Activated T-cell treated with anti-CD3 and anti-CD28 coated beads, Interleukin-2, amount 50 U/mL, for 24 hours (primary cell): ENCODE data around the gene TRAF3.
"Not testable (repeated sequence)": the region's sequence is repeated elsewhere in the genome, so short reads cannot be mapped to it uniquely, and the experiment has no call there.

ENCODE experiments used
- DNase-seq: peaks from one replicate; pipeline ENCODE4 v3.0.0-alpha.2; 2020
- H3K27ac Mint-ChIP-seq: 2 replicates; pipeline ENCODE4 v1.8.0; 2020; ENCODE audit warnings: mild to moderate bottlenecking, mixed read lengths
- H3K27me3 Mint-ChIP-seq: 2 replicates; pipeline ENCODE4 v1.8.0; 2020; ENCODE audit warnings: mixed read lengths
- H3K36me3 Mint-ChIP-seq: 2 replicates; pipeline ENCODE4 v1.8.0; 2020; ENCODE audit warnings: low read depth, mixed read lengths
- H3K4me1 Mint-ChIP-seq: 2 replicates; pipeline ENCODE4 v1.8.0; 2020; ENCODE audit warnings: low read depth, mixed read lengths
- H3K4me3 Mint-ChIP-seq: 2 replicates; pipeline ENCODE4 v1.8.0; 2020; ENCODE audit warnings: mild to moderate bottlenecking, moderate library complexity, mixed read lengths
- H3K9me3 Mint-ChIP-seq: 2 replicates; pipeline ENCODE4 v1.8.0; 2020; ENCODE audit warnings: mixed read lengths

The TRAF3 gene

DNA sequence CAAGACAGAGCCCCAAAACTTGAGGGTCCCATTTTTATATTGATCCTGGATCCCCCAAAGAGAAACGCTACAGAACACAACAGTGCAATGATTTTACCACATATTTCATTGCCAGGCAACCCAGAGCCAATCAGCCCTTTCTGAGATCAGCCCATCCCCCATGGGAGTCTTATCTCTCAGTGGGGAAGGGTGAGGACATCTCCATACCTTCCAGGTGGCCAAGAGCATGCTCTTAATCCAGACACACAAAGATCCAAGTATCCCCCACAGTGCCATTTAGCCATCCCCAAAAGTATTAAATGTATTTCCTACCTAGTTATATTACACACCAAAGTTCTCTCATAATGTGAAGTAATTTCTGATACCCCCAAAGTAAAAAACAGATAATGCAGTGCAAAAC lies 82.7 kb downstream of the TRAF3 start:
- H3K4me1 Mint-ChIP-seq: peaks cover 8% of the 10 kb centered on the region
- peaks cover 98% of the 10 kb centered on the region for H3K36me3 Mint-ChIP-seq
- H3K9me3 Mint-ChIP-seq: peaks cover 20% of the 10 kb centered on the region
- H3K27ac Mint-ChIP-seq: peak overlapping the region; percentile 1
- DNase-seq: no peak
- H3K4me3 Mint-ChIP-seq: no peak overlapping the region
- no peaks in the 10 kb centered on the region for H3K27me3 Mint-ChIP-seq

DNA sequence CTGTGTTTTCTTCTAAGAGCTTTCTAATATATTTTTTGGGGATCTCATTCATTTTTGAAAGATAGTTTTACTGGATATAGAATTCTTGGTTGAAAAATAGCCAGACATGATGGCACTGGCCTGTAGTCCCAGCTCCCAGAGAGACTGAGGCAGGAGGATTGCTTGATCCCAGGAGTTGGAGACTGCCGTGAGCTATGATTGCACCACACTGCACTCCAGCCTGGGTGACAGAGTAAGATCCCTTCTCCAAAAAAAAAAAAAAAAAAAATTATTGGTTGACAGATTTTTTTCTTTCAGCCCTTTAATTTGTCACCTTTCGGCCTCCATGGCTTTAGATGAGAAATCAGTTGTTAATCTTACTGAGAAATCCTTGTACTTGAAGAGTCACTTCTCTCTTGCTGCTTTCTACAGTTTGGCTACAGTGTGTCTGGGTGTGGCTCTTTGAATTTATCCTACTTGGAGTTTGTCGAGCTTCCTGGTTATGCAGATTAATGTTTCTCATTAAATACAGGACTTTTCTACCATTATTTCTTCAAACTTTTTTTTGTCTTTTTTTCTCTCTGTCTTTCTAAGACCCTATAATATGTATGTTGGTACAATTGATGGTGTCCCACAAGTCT lies 85.0 kb downstream of the TRAF3 start:
- DNase-seq: no peak
- H3K27ac Mint-ChIP-seq: no peak overlapping the region
- H3K4me3 Mint-ChIP-seq: no peak overlapping the region
- H3K36me3 Mint-ChIP-seq: peaks cover 95% of the 10 kb centered on the region
- H3K4me1 Mint-ChIP-seq: peaks cover 4% of the 10 kb centered on the region
- no peaks in the 10 kb centered on the region for H3K27me3 Mint-ChIP-seq
- peaks cover 13% of the 10 kb centered on the region for H3K9me3 Mint-ChIP-seq

DNA sequence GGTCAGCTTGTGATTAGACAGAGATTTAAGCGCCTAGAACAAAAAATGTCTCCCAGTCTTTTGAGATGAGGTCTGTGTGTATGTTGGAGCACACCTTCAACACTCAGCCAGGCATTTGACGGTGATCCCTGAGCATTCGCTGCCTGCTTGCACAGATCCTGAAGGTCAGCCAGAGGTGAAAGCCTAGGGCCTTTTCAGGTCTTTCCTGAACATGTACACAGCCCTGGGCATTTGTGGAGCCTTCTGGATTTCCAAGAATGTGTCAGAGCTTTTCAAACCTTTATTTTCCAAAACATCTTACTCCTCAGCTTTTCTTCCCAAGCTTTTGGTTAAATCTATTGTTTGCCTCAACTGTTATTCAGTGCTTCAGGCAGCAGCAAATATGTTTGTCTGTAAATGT lies 86.1 kb downstream of the TRAF3 start:
- Mint-ChIP-seq H3K36me3 (peaks cover 94% of the 10 kb centered on the region), H3K4me3 (no peak overlapping the region), H3K27ac (no peak overlapping the region), H3K9me3 (peaks cover 11% of the 10 kb centered on the region), H3K4me1 (peaks cover 5% of the 10 kb centered on the region), H3K27me3 (no peaks in the 10 kb centered on the region)
- no peak for DNase-seq

DNA sequence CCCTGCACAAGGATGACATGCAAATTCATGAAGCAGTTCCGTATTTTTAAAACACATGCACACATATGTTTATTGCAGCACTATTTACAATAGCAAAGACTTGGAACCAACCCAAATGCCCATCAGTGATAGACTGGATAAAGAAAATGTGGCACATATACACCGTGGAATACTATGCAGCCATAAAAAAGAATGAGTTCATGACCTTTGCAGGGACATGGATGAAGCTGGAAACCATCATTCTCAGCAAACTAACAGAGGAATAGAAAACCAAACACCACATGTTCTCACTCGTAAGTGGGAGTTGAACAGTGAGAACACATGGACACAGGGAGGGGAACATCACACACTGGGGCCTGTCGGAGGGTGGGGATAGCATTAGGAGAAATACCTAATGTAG lies 88.7 kb downstream of the TRAF3 start:
- not testable (repeated sequence) for H3K4me3 Mint-ChIP-seq, H3K27me3 Mint-ChIP-seq, H3K9me3 Mint-ChIP-seq, DNase-seq
- Mint-ChIP-seq H3K27ac (peak overlapping the region; percentile 19), H3K36me3 (peaks cover 91% of the 10 kb centered on the region), H3K4me1 (peaks cover 12% of the 10 kb centered on the region)

DNA sequence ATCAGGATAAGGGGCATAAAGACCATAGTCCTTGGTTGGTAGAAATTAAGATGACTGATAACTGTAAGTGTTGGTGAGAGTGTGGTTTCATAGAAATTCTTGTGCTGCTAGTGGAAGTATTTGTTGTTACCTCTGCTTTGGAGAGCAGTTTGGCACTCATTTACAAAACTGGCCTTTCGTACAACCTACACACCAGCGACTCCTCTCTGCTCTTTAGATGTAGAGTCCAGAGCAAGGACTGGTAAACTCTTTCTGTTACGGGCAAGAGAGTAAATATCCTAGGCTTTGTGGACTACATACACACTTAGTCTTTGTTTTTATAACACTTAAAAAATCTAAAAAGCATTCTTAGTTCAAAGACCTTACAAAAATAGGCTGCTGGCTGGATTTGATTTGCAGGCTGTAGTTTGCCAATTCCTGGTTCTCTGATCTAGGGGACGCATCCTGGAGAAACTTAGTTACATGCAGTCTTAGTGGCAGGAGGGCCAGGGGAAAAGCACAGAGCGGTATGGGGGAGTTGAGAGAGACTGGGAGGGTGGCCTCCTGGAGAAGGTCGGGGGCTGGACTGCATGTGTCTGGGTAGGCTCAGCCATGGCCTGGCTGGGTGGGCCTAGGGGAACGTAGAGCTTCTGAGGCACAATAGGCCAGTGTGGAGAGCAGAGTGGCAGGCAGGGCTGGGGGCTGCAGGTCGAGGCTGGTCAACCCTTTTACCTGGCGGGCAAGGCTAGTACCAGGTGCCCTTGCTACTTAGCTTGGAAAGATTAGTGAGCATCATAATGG lies 89.9 kb downstream of the TRAF3 start:
- no peak for DNase-seq
- Mint-ChIP-seq H3K36me3 (peaks cover 90% of the 10 kb centered on the region), H3K4me3 (no peak overlapping the region), H3K27ac (peak overlapping the region; percentile 31), H3K9me3 (no peaks in the 10 kb centered on the region), H3K27me3 (no peaks in the 10 kb centered on the region), H3K4me1 (peaks cover 21% of the 10 kb centered on the region)

DNA sequence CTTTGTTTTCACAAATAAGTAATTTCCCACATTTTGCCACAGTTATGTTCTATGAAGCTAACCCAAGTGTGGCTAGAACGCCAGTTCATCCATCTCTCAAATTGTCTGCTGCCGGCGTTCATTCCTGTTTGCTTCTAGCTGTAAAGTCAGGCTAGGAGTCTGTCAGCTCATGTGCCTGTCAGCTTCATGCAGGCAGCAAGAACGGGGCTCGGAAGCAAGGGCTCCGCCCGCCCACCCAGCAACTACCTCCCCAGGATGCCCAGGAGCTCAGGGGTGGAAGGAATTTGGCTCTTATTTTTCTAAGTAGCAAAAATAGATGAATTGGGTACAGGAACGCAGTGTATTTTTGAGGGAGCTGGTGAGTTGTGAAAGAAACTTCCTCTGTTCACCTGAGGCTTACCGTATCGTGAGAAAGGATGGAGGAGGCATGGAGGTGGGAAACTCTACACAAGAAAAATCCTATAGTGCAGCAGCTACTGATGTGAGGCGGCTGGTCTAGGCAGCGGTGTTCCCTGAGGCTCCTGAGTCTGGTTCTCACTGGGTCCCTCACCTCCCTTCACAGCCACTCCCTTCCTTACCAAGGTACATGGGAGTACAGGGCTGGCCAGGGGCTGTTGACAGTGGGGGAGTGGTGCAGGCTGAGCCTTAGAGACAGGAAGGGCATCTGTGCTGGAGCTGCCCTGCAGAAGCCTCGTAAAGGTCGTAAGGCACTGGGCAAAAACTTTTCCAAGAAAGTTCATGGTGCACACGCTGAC lies 90.8 kb downstream of the TRAF3 start:
- Mint-ChIP-seq H3K27ac (no peak overlapping the region), H3K4me3 (no peak overlapping the region), H3K27me3 (no peaks in the 10 kb centered on the region), H3K4me1 (peaks cover 25% of the 10 kb centered on the region), H3K36me3 (peaks cover 91% of the 10 kb centered on the region), H3K9me3 (no peaks in the 10 kb centered on the region)
- DNase-seq: no peak

DNA sequence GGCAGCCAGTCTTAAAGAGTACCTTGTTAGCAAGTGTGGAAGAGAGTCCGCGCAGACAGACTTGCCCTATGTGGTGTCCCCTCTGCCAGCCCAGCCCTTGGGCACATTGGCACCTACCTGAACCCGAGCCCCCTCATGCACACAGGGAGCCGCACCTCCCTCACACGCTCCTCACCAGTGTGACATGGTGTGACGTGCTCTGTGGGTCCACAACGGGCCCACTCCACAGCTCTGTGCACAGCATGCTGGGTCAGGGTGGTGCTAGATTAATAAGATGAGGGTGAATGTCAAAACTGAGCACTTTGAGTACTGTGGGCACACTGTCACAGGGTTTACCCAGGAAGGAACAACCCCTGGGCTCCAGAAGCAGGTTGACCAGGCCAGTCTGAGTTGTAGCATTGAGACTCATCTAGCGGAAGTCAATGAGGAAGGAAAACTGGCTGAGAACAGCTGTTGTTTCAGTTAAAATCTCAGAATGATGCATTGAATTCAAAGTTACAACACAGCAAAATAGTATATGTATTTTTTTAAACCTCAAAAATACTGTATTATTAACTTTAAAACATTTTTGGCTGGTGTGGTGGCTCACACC lies 91.8 kb downstream of the TRAF3 start:
- DNase-seq: no peak
- Mint-ChIP-seq H3K4me3 (no peak overlapping the region), H3K36me3 (peaks cover 90% of the 10 kb centered on the region), H3K9me3 (no peaks in the 10 kb centered on the region), H3K4me1 (peaks cover 25% of the 10 kb centered on the region), H3K27me3 (no peaks in the 10 kb centered on the region), H3K27ac (peak overlapping the region; percentile 55)

DNA sequence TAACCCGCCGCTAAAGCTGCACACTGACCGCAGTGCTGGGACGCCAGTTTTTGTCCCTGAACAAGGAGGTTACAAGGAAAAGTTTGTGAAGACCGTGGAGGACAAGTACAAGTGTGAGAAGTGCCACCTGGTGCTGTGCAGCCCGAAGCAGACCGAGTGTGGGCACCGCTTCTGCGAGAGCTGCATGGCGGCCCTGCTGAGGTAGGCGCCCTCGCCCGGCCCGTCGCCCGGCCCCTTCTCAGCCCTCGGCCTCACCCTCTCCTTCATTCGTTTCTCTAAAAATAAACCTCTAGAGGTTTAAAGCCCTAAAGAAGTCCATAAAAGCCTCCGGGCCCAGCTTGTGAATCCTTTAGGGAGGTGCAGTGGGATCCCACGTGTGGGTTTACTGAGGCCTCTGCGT lies 93.0 kb downstream of the TRAF3 start:
- no peak for DNase-seq
- Mint-ChIP-seq H3K27ac (peak overlapping the region; percentile 64), H3K4me3 (no peak overlapping the region), H3K36me3 (peaks cover 78% of the 10 kb centered on the region), H3K27me3 (no peaks in the 10 kb centered on the region), H3K4me1 (peaks cover 25% of the 10 kb centered on the region), H3K9me3 (no peaks in the 10 kb centered on the region)

DNA sequence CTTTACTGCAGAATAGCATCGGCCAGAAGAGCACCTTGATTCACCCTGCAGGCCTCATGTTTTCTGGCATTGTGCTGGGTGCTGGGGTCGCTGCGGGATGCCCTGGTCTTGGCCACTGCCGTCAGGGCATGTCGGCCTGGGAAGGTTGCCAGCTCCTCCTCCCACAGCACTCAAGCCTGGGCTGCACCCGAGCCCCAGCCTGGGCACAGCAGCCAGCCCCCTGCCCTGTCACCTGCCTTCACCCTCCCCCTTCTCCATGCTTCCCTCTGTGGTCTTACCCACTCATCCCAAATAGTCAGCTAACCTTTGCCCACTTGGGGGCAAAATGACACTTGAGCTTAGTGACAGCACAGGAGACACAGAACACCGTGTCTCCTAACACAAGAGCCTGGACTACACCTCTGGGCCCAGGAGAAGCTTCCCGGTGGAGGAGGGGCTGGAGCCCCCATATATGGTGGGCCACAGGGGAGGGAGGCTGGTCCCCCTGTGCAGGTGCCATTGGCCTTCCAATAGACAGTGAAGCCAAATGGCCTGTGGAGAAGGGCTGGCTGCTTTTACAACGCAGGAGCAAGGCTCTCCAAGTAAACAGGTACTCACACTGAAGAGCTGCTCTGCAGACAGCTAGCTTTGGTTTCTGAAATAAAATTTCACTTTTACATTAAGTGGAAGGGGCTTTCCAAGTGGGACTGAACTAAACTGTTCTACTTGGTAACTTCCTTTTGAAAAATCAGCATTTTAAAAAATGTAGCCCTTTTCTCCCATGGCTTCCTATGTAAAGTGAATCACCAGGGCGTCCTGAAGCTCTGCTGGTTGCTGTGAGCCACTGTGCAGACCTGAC lies 94.0 kb downstream of the TRAF3 start:
- H3K4me1 Mint-ChIP-seq: peaks cover 23% of the 10 kb centered on the region
- peaks cover 69% of the 10 kb centered on the region for H3K36me3 Mint-ChIP-seq
- H3K27ac Mint-ChIP-seq: peak overlapping the region; percentile 84
- H3K27me3 Mint-ChIP-seq: no peaks in the 10 kb centered on the region
- no peak overlapping the region for H3K4me3 Mint-ChIP-seq
- no peaks in the 10 kb centered on the region for H3K9me3 Mint-ChIP-seq
- DNase-seq: no peak

DNA sequence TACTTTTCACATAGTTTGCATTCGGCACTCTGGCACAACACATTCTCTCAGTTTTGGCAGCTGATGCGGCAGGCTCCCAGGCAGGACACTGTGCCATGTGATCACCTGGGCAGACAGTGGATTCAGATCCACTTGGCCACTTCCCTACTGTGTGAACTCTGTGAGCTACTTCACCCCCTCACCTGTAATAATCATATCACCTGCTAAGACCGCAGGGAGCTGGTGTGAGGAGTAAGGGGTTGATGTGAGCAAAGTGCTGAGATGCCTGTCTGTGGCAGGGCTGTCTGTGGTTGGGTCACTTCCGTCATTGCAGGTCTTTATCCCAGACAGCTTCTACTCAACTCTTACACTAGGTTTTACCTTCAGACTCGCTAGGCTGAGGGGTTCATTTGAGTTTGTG lies 94.8 kb downstream of the TRAF3 start:
- Mint-ChIP-seq H3K27me3 (no peaks in the 10 kb centered on the region), H3K4me1 (peaks cover 22% of the 10 kb centered on the region), H3K4me3 (no peak overlapping the region), H3K9me3 (no peaks in the 10 kb centered on the region), H3K27ac (peak overlapping the region; percentile 37), H3K36me3 (peaks cover 64% of the 10 kb centered on the region)
- no peak for DNase-seq

DNA sequence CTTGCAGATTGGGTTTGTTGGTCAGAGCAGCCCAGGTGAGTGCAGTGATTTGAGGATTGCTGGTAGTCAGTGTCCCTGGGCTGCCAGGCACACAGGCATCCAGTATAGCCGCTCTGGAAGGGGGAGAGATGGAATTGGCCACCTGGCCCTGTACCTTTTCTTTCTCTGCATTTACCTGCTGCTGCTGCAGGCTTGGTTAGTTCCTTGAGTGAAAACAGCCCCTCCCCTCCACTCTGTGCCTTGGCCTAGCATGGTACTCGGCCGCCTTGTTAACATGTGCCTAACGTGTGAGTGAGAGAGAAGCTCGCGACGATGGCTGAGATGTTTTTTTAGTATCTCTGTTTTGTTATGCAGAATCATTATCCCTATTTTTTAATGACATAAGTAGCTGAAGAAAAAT lies 95.9 kb downstream of the TRAF3 start:
- H3K9me3 Mint-ChIP-seq: no peaks in the 10 kb centered on the region
- H3K36me3 Mint-ChIP-seq: peaks cover 54% of the 10 kb centered on the region
- no peak overlapping the region for H3K4me3 Mint-ChIP-seq
- H3K27ac Mint-ChIP-seq: peak overlapping the region; percentile 77
- H3K4me1 Mint-ChIP-seq: peaks cover 20% of the 10 kb centered on the region
- no peak for DNase-seq
- no peaks in the 10 kb centered on the region for H3K27me3 Mint-ChIP-seq

DNA sequence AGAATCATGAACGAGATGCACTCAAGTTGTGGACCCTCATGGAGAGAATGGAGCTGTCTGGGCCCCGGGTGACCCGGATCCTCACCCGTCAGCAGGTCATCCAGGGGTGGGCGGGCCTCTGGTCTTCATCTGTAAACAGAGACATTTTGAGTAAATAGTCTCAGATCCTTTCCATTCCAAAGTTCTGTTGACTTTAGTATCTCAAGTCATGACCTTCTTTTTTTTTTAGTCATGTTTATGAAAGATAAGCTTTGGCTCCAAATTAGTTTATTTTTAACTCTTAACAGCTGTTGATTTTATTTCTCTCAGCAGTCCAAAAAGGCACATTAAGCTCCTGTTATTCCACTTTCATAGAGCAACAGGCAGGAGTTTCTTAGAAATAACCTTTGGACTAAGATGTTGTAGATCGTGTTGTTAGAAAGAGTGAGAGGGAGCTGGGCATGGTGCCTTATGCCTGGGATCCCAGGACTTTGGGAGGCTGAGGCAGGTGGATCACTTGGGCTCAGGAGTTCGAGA lies 96.4 kb downstream of the TRAF3 start:
- peak overlapping the region; percentile 33 for H3K27ac Mint-ChIP-seq
- no peaks in the 10 kb centered on the region for H3K9me3 Mint-ChIP-seq
- H3K4me3 Mint-ChIP-seq: no peak overlapping the region
- no peaks in the 10 kb centered on the region for H3K27me3 Mint-ChIP-seq
- no peak for DNase-seq
- H3K36me3 Mint-ChIP-seq: peaks cover 49% of the 10 kb centered on the region
- H3K4me1 Mint-ChIP-seq: peaks cover 20% of the 10 kb centered on the region

DNA sequence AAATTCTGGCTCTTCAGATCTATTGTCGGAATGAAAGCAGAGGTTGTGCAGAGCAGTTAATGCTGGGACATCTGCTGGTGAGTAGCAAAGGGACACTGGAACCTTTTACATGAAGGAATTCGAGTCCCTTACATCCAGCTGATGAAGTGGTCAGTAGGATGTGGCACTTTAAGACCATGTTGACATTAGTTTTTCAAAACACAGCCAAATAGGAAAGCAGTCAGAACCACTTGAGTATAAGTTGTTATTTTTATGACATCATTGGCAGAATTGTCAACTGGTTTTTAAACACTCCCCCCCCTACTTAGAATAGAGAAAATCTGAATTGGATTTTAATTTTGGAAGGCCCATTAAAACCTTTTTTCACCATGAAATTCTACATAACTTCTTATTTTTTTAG lies 98.4 kb downstream of the TRAF3 start:
- Mint-ChIP-seq H3K27ac (peak overlapping the region; percentile 61), H3K4me3 (no peak overlapping the region), H3K27me3 (no peaks in the 10 kb centered on the region), H3K4me1 (peaks cover 16% of the 10 kb centered on the region), H3K9me3 (no peaks in the 10 kb centered on the region), H3K36me3 (peaks cover 43% of the 10 kb centered on the region)
- no peak for DNase-seq

DNA sequence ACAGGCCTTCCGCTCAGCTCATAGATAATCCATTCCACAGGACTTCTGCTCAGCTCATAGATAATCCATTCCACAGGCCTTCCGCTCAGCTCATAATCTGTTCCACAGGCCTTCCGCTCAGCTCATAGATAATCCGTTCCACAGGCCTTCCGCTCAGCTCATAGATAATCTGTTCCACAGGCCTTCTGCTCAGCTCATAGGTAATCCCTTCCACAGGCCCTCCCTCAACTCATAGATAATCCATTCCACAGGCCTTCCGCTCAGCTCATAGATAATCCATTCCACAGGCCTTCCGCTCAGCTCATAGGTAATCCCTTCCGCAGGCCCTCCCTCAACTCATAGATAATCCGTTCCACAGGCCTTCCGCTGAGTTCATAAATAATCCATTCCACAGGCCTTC lies 100.3 kb downstream of the TRAF3 start:
- not testable (repeated sequence) for H3K9me3 Mint-ChIP-seq, H3K4me3 Mint-ChIP-seq, DNase-seq, H3K27ac Mint-ChIP-seq, H3K27me3 Mint-ChIP-seq
- Mint-ChIP-seq H3K4me1 (peaks cover 11% of the 10 kb centered on the region), H3K36me3 (peaks cover 44% of the 10 kb centered on the region)
